HG03095 (cell line): ENCODE results near the gene SYPL2.

ENCODE experiments used
- ATAC-seq: cut with Tn5 transposase; IDR thresholded peaks from one replicate; pipeline ENCODE4 v1.9.1; 2021; ENCODE audit warnings: moderate library complexity; ENCODE audit not compliant: unreplicated experiment

The SYPL2 gene

GRCh38 chr1:109513110-109513710, 46.9 kb downstream of the SYPL2 start:
- no peak for ATAC-seq

- ATAC-seq = no peak
Observed at GRCh38 chr1:109514846-109515245, 48.5 kb downstream of the SYPL2 start.

- no peak for ATAC-seq
Observed at GRCh38 chr1:109516872-109517271, 50.5 kb downstream of the SYPL2 start.

GRCh38 chr1:109517337-109517736, 51.0 kb downstream of the SYPL2 start:
- ATAC-seq = no peak

GRCh38 chr1:109521002-109521951, 54.9 kb downstream of the SYPL2 start:
- ATAC-seq = no peak

- no peak for ATAC-seq
Observed at GRCh38 chr1:109522026-109522425, 55.7 kb downstream of the SYPL2 start.

GRCh38 chr1:109523706-109524105, 57.4 kb downstream of the SYPL2 start:
- no peak for ATAC-seq

- peak; percentile 76 for ATAC-seq
Observed at GRCh38 chr1:109527098-109527811, 60.9 kb downstream of the SYPL2 start.

GRCh38 chr1:109527846-109528695, 61.7 kb downstream of the SYPL2 start:
- no peak for ATAC-seq

GRCh38 chr1:109528712-109529111, 62.4 kb downstream of the SYPL2 start:
- no peak for ATAC-seq

GRCh38 chr1:109529881-109530456, 63.6 kb downstream of the SYPL2 start:
- no peak for ATAC-seq

GRCh38 chr1:109530457-109531087, 64.2 kb downstream of the SYPL2 start:
- no peak for ATAC-seq

GRCh38 chr1:109531380-109531779, 65.0 kb downstream of the SYPL2 start:
- ATAC-seq = no peak
